NCI-H460 (cell line): ENCODE results near the gene ALG9. TPM values are rescaled to one million over a fixed set of nuclear protein-coding genes. Genes with fewer than 3 reads are reported as not detected.
"Not testable (repeated sequence)": the region's sequence is repeated elsewhere in the genome, so short reads cannot be mapped to it uniquely, and the experiment has no call there.

ENCODE experiments used
- DNase-seq: peaks from one replicate; pipeline ENCODE4 v3.0.0-alpha.2; 2016; ENCODE audit warnings: low read depth; ENCODE audit errors: extremely low read depth
- total RNA-seq: library from RNA; depleted of rRNA; stranded (reverse); fragments of >200 nt; shearing (Covaris generic); gene quantifications from 2 replicates; pipeline ENCODE4 v1.2.3, GENCODE V29; 2014

ALG9 gene
- total RNA-seq, 1 experiment from 2014 or later: 47.5 TPM

GRCh38 chr11:111772535-111772934 is 98.8 kb downstream of the ALG9 start:
- DNase-seq: no peak

- DNase-seq: not testable (repeated sequence)
Measured at GRCh38 chr11:111771205-111771604, 100.2 kb downstream of the ALG9 start.

DNA sequence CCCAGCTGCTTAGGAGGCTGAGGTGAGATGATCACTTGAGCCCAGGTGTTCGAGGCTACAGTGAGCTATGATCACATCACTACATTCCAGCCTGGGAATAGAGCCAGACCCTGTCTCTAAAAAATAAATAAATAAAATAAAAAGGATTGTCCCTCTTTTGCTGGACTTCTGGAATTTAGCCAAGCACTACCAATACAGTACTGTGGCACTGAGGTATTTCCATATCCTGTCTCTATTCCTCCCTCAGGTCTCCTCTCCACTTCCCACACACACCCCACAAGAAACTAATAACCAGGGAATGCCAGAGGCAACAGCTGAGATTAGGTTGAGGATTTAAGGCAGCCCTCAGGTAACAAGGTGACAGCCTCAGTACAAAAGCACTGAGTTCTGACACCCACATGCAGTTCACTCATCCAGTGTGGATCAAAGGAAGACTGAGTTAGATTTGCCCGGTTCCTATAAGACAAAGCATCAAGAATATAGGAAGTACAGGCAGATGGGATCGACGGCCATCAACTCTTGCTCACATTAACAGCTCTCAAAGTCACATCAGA is 100.7 kb downstream of the ALG9 start:
- DNase-seq: no peak

GRCh38 chr11:111766834-111767142 is 104.6 kb downstream of the ALG9 start:
- no peak for DNase-seq

DNA sequence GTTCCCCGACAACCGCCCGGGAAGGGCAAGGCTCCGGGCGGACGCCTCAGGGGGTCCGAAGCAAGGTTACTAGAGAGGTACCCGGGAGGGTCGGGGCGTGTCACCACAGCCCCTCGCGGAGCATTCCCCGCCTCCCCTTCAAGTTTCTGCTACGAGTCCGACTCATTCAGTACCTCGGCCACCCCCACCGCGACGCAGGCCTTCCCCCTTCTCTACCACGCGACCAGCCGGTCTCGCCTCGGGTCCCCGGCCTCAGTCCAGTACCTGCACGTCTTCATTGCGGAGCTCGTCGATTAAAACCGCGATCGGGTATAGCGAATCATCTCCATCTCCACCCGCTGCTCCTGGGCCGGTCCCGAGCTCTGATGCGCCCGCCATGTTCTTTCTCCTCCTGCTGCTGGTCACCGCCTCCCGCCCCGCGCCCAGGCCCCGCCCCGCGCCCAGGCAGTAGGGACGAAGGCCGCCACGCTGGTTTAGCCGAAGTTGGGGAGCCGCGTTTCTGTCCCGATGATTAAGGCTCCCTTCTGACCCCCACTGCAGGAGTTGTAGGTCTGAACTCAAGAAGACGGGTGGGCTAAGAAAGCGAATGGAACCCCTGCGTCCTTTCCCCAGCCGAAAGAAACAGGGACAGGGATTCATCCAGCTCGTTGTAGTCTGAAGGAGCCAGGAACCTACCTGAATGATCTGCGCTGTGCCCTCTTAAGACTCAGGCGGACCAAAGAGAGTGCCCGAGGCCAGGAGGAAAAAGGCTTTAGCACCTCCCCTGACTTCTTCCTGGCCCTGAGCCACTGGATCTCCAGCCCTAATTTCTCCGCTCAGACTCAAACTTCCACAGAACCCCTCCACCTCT is 105.2 kb downstream of the ALG9 start, which contains the start of gene PPP2R1B:
Gene PPP2R1B, minus strand, starts transcription at position 406 of the 850 bp plus-strand sequence. Its CDS starts 28 bp downstream, at position 378.
- DNase-seq: peak; percentile 51

DNA sequence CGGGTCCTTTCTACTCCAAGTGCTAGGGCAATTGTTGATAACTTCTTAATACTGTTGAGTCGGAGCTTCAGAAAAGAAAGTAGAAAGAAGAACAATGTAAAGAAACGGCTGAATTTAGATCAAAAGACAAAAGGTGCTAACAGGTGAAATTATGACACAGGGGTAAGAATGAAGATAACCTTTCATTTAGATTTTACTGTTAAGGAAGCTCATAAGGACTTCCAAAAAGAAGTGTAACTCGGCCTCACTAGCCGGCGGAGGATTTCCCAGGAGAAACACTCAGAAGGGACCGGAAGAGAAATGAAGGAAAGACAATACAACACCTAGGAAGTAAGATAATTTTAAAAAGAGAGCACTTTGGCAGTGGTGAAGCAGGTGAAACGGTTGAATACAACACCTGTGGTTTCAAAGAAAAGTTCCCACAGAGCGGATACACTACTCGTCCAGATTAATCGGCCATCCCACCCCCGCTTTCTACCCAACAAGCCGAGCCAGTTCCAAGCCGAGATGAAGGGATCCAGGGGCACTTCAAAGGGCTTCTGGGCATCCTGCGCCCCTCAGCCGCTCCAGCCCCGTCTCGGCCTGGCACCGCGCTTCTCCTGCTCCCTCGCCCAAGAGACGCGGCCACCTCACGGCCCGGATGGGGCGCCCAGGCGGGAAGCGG is 105.9 kb downstream of the ALG9 start:
- DNase-seq: no peak

GRCh38 chr11:111764621-111765020 is 106.8 kb downstream of the ALG9 start:
- no peak for DNase-seq

- DNase-seq: no peak
Measured at GRCh38 chr11:111762981-111763643, 108.3 kb downstream of the ALG9 start.

DNA sequence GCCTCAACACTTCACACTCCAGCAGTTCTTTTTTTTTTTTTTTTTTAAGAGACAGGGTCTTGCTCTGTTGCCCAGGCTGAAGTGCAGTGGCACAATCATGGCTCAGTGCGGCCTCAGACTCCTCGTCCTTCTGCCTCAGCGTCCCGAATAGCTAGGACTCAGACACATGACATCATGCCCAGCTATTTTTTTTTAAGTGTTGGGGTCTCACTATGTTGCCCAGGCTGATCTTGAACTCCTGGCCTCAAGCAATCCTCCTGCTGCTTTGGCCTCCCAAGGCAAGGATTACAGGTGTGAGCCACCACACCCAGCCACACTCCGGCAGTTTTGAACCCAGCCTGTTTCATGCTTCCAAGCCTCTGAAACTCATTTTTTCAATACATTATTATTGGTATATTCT is 108.9 kb downstream of the ALG9 start:
- DNase-seq: no peak

GRCh38 chr11:111761036-111761435 is 110.3 kb downstream of the ALG9 start:
- DNase-seq: no peak

DNA sequence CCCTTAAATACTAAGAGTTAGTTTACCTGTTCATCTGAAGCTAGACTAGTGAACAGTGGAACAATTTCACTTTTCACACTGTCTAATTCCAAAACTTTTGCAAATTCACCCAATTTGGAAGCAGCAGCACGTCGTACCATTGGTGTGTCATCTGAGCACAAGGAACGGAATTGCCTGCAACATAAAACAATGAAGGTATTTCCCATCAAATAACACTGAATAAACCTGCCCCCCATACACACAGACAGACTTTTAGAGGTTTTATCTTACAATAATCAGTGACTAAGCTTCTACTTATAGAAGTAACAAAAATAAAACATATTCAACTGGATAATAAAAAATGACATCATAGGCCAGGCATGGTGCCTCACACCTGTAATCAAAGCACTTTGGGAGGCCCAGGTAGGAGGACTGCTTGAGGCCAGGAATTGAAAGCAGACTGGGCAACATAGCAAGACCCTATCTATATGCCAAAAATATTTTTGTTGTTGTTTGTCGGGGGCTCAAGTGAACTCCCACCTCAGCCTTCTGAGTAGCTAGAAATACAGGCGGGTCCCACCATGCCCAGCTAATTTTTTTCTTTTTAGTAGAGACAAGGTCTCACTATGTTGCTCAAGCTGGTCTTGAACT is 111.5 kb downstream of the ALG9 start:
- DNase-seq: no peak

- DNase-seq: no peak
Measured at GRCh38 chr11:111759376-111759775, 112.0 kb downstream of the ALG9 start.

DNA sequence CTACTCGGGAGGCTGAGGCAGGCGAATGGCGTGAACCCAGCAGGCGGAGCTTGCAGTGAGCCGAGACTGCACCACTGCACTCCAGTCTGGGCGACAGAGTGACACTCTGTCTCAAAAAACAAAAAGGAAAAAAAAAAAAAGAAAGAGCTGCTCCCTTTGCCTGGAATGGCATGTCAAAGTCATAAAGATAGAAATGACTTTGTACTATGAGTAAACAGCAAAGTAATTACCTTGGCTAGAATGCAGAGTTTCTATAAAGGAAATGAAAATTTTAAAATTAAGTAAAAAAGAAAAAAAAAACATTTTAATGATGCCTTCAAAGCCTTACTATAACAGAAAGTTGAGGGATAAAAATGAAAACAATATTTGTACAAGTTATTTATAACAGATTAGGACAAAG is 115.3 kb downstream of the ALG9 start:
- DNase-seq: no peak

GRCh38 chr11:111749646-111750045 is 121.7 kb downstream of the ALG9 start:
- no peak for DNase-seq

- no peak for DNase-seq
Measured at GRCh38 chr11:111748035-111748804, 123.2 kb downstream of the ALG9 start.

DNA sequence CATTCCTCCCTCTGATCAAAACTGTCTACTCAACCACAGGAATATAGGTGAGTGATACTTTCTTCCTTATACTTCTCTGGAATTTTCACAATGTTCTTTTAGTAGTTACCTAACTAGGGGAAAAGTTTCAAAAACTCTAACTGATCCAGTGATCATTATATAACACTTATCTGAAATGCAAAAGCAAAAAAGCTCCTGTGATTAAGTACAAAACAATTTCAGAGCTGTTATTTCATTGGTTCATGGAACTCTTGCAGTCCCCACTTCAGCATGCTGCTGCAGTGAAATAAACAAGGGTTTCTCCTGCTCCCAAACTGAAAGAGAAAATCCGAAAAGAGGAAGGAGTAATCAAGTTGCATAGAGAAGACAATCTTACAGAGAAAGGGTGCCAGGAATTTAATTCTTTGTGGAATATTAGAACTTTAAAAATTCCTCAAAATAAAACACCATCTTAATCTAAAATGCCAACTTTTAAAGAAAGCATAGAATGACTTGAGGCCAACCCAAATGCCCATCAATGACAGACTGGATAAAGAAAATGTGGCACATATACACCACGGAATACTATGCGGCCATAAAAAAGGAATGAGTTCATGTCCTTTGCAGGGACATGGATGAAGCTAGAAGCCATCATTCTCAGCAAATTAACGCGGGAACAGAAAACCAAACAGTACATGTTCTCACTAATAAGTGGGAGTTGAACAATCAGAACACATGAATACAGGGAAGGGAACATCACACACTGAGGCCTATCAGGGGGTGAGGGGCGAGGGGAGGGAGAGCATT is 125.5 kb downstream of the ALG9 start:
- DNase-seq: no peak

GRCh38 chr11:111743700-111744099 is 127.7 kb downstream of the ALG9 start:
- DNase-seq: no peak

- DNase-seq: no peak
Measured at GRCh38 chr11:111741751-111742150, 129.6 kb downstream of the ALG9 start.

- DNase-seq: no peak
Measured at GRCh38 chr11:111739299-111739698, 132.1 kb downstream of the ALG9 start.
